HFFc6 (cell line): ENCODE data around the gene MCTP1. TPM values are rescaled to one million over a fixed set of nuclear protein-coding genes. Genes with fewer than 3 reads are reported as not detected.

Experiments
- DNase-seq: peaks from one replicate; pipeline ENCODE4 v3.0.0-alpha.2; 2018
- H3K27ac Mint-ChIP-seq: 2 replicates; pipeline ENCODE4 v1.8.0; 2020; ENCODE audit warnings: mild to moderate bottlenecking, mixed read lengths
- H3K27me3 Mint-ChIP-seq: 2 replicates; pipeline ENCODE4 v1.8.0; 2021; ENCODE audit warnings: mild to moderate bottlenecking, moderate library complexity, mixed read lengths; ENCODE audit not compliant: insufficient read depth
- H3K36me3 Mint-ChIP-seq: 2 replicates; pipeline ENCODE4 v1.8.0; 2021; ENCODE audit warnings: low read depth, mixed read lengths
- H3K4me1 Mint-ChIP-seq: 2 replicates; pipeline ENCODE4 v1.8.0; 2020; ENCODE audit warnings: low read depth, mixed read lengths
- H3K4me3 Mint-ChIP-seq: 2 replicates; pipeline ENCODE4 v1.8.0; 2020; ENCODE audit warnings: mild to moderate bottlenecking, moderate library complexity, mixed read lengths
- H3K9me3 Mint-ChIP-seq: 2 replicates; pipeline ENCODE4 v1.8.0; 2020; ENCODE audit warnings: mild to moderate bottlenecking, mixed read lengths
- CTCF ChIP-seq: fragments of 200-600 bp; sonication (generic); IDR thresholded peaks from 2 replicates; pipeline ENCODE4 v1.5.0; 2021; ENCODE audit warnings: antibody characterized with exemption, mild to moderate bottlenecking
- total RNA-seq, 6 experiments: library from RNA; stranded (reverse); fragmentation: NEBNext Ultra II Directional; extraction: Animal tissue kit (Norgen Biotek cat#: 25700); gene quantifications; 2 replicates in 1 of 6; 3 replicates in 5 of 6; pipeline ENCODE4 v1.2.3, GENCODE V29; 2021

The MCTP1 gene
- total RNA-seq, 6 experiments from 2014 or later: 1.0 to 5.2 (median 3.9) TPM

GRCh38 chr5:95252801-95253200, 32.1 kb downstream of the MCTP1 start:
- no peak for DNase-seq
- Mint-ChIP-seq H3K4me1 (no peaks in the 10 kb centered on the region), H3K4me3 (no peak overlapping the region), H3K36me3 (no peaks in the 10 kb centered on the region), H3K27me3 (peaks cover 6% of the 10 kb centered on the region), H3K27ac (no peak overlapping the region), H3K9me3 (no peaks in the 10 kb centered on the region)
- no peak for TF ChIP-seq CTCF

GRCh38 chr5:95251185-95251584, 33.7 kb downstream of the MCTP1 start:
- H3K27ac Mint-ChIP-seq: no peak overlapping the region
- TF ChIP-seq CTCF: no peak
- DNase-seq: no peak
- no peaks in the 10 kb centered on the region for H3K4me1 Mint-ChIP-seq
- H3K4me3 Mint-ChIP-seq: no peak overlapping the region
- no peaks in the 10 kb centered on the region for H3K9me3 Mint-ChIP-seq
- no peaks in the 10 kb centered on the region for H3K36me3 Mint-ChIP-seq
- H3K27me3 Mint-ChIP-seq: peaks cover 8% of the 10 kb centered on the region

DNA sequence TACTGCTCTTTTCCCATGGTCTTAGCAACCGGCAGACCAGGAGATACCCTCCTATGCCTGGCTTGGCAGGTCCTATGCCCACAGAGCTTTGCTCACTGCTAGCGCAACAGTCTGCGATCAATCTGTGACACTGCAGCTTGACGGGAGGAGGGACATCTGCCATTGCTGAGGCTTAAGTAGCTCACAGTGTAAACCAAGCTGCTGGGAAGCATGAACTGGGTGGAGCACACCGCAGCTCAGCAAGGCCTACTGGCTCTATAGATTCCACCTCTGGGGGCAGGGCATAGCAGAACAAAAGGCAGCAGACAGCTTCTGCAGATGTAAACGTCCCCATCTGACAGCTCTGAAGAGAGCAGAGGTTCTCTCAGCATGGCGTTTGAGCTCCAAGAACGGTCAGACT, 40.4 kb downstream of the MCTP1 start:
- no peak for TF ChIP-seq CTCF
- H3K27me3 Mint-ChIP-seq: peaks cover 13% of the 10 kb centered on the region
- H3K4me1 Mint-ChIP-seq: no peaks in the 10 kb centered on the region
- no peak for DNase-seq
- H3K27ac Mint-ChIP-seq: no peak overlapping the region
- no peaks in the 10 kb centered on the region for H3K9me3 Mint-ChIP-seq
- no peaks in the 10 kb centered on the region for H3K36me3 Mint-ChIP-seq
- H3K4me3 Mint-ChIP-seq: no peak overlapping the region

DNA sequence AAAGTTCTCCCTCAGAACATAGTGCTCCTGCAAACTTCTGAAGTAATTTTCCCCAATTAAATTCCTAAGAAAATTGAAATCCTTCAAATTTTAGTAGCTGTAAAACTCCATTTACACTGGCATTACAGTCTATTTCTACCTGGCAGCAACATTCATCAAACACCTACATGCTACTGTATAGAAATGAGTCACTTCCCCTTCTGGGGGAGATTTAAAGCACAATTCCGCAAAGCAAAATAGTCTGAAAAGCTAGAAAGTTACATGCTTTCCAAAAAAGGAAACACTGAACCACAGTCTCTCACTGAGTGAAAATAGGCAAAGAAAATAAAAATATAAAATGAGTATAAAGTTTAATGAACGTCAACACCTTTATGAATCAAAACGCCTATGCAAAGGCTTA, 43.3 kb downstream of the MCTP1 start:
- DNase-seq: no peak
- H3K27me3 Mint-ChIP-seq: peaks cover 8% of the 10 kb centered on the region
- H3K4me3 Mint-ChIP-seq: no peak overlapping the region
- H3K9me3 Mint-ChIP-seq: no peaks in the 10 kb centered on the region
- peaks cover 15% of the 10 kb centered on the region for H3K4me1 Mint-ChIP-seq
- no peak for TF ChIP-seq CTCF
- no peak overlapping the region for H3K27ac Mint-ChIP-seq
- no peaks in the 10 kb centered on the region for H3K36me3 Mint-ChIP-seq

DNA sequence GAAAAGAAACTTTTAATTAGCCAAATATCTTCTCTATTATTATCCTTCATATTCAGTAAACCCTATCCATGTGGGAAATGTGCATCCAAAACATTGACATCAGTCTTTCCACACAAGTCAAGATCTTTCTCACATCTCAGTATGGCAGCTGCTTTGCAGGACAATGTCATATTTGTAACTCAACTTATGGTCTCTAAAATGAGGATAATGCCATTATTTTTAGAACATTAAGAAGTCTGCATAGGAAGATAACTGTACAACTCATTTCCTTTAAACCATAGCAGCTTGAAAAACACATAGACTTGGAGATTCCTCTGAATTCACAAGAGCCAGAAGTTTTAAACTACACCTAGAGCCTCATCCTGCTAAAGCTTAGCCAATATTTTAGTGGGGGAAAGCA, 43.7 kb downstream of the MCTP1 start:
- Mint-ChIP-seq H3K27me3 (peaks cover 11% of the 10 kb centered on the region), H3K4me3 (no peak overlapping the region), H3K4me1 (peaks cover 15% of the 10 kb centered on the region), H3K36me3 (no peaks in the 10 kb centered on the region), H3K9me3 (no peaks in the 10 kb centered on the region), H3K27ac (no peak overlapping the region)
- TF ChIP-seq CTCF: no peak
- no peak for DNase-seq
